K562 (cell line): ENCODE data around the gene SEC14L2. TPM values are rescaled to one million over a fixed set of nuclear protein-coding genes. Genes with fewer than 3 reads are reported as not detected.
A peak's percentile ranks its signal among the peaks of the same experiment; 100 is the strongest.

ENCODE experiments used
- ATAC-seq: fragments of 200-7000 bp; cut with Tn5 transposase; 3 replicates; pipeline ENCODE4 v1.9.1; 2020; ENCODE audit warnings: moderate library complexity
- BruUV-seq: library from RNA; stranded (reverse); fragments of 400-500 nt; replicated peaks from 2 replicates; lab custom pipeline; 2021; lab: Mats Ljungman, UMichigan
- CTCF ChIA-PET: fragments of 300-600 bp; formaldehyde crosslinking; extraction: SDS; loops from one replicate; lab custom pipeline; 2021; ENCODE audit warnings: low intra/inter-chr PET ratio; lab: Yijun Ruan, JAX
- POLR2A ChIA-PET: fragments of 300-600, 350-650 bp; sonication (Branson Sonifier 250); formaldehyde crosslinking; extraction: SDS; loops from one replicate; lab custom pipeline; 2021; ENCODE audit warnings: antibody characterized with exemption, inconsistent platforms; lab: Yijun Ruan, JAX
- DNase-seq, 4 experiments: peaks; one replicate each; pipeline versions ENCODE4 v3.0.0 to v3.0.0-alpha.2; 2011 to 2018; ENCODE audit warnings: low spot score in 3 of 4, mixed read lengths in 3 of 4; ENCODE audit errors: extremely low read depth in 1 of 4
- FAIRE-seq: peaks from 2 replicates; lab custom pipeline; 2011; peaks lifted over from hg19 to GRCh38; lab: Jason Lieb, UNC
- H2AFZ ChIP-seq: 2 replicates; pipeline ENCODE4 v1.6.0; 2011; ENCODE audit warnings: low read depth, low read length, control low read depth, inconsistent platforms
- H3K27ac ChIP-seq: fragments of 200-600 bp; 3 replicates; pipeline ENCODE4 v1.8.0; 2011; ENCODE audit warnings: low read depth, mild to moderate bottlenecking, control low read depth, inconsistent platforms, low read length, moderate library complexity, mixed read lengths; ENCODE audit errors: extremely low read depth
- H3K27me3 ChIP-seq, 2 experiments: fragments of 300-600 bp in 1 of 2; 2 replicates in 1 of 2; 3 replicates in 1 of 2; pipeline versions ENCODE4 v1.6.0 to v1.8.0; 2011; ENCODE audit warnings: inconsistent platforms in 2 of 2, low read length in 2 of 2, mild to moderate bottlenecking in 1 of 2, mixed read lengths in 1 of 2, moderate library complexity in 1 of 2; ENCODE audit not compliant: control insufficient read depth in 2 of 2, insufficient read depth in 2 of 2
- H3K36me3 ChIP-seq: fragments of 300-600 bp; 3 replicates; pipeline ENCODE4 v1.8.0; 2011; ENCODE audit warnings: mild to moderate bottlenecking, low read length, inconsistent platforms; ENCODE audit not compliant: control insufficient read depth, insufficient read depth
- H3K4me1 ChIP-seq, 2 experiments: fragments of 200-600 bp in 1 of 2; replicated peaks in 1 of 2; 2 replicates in 1 of 2; 3 replicates in 1 of 2; pipeline versions ENCODE4 v1.5.1 to v1.8.0; 2011; ENCODE audit warnings: inconsistent platforms in 2 of 2, low read length in 2 of 2, mild to moderate bottlenecking in 1 of 2, mixed read lengths in 1 of 2, moderate library complexity in 1 of 2; ENCODE audit not compliant: control insufficient read depth in 2 of 2, insufficient read depth in 2 of 2
- H3K4me2 ChIP-seq: 2 replicates; pipeline ENCODE4 v1.6.1; 2011; ENCODE audit warnings: low read length, control low read depth, inconsistent platforms, mixed read lengths; ENCODE audit not compliant: insufficient read depth
- H3K4me3 ChIP-seq: fragments of 200-600 bp; sonication (generic), shearing (Covaris generic); 2 replicates; pipeline ENCODE4 v1.5.1; 2016; ENCODE audit warnings: control low read depth, inconsistent platforms
- H3K79me2 ChIP-seq: fragments of 200-600 bp; 3 replicates; pipeline ENCODE4 v1.8.0; 2011; ENCODE audit warnings: low read length, inconsistent platforms; ENCODE audit not compliant: control insufficient read depth, insufficient read depth
- H3K9ac ChIP-seq, 2 experiments: 2 replicates each; pipeline versions ENCODE4 v1.6.0 to v1.6.1; 2011; ENCODE audit warnings: low read depth in 2 of 2, low read length in 2 of 2, control low read depth in 1 of 2, inconsistent platforms in 1 of 2, mild to moderate bottlenecking in 1 of 2, mixed read lengths in 1 of 2; ENCODE audit not compliant: insufficient read depth in 1 of 2
- H3K9me1 ChIP-seq: one replicate; pipeline ENCODE4 v1.6.0; 2011; ENCODE audit warnings: inconsistent platforms, mild to moderate bottlenecking, low read length, moderate library complexity; ENCODE audit not compliant: control insufficient read depth, insufficient read depth
- H3K9me3 ChIP-seq: replicated peaks from 2 replicates; pipeline ENCODE4 v1.5.1; 2011; ENCODE audit warnings: low read depth, low read length, inconsistent platforms; ENCODE audit not compliant: control insufficient read depth, insufficient read depth
- H4K20me1 ChIP-seq: replicated peaks from 2 replicates; pipeline ENCODE4 v1.6.1; 2011; ENCODE audit warnings: low read length, inconsistent platforms, mixed read lengths; ENCODE audit not compliant: control insufficient read depth, insufficient read depth
- BCOR ChIP-seq: fragments of 450-650 bp; IDR thresholded peaks from 2 replicates; pipeline ENCODE4 v1.6.1; 2016
- CBFA2T3 ChIP-seq: fragments of 450-650 bp; IDR thresholded peaks from 2 replicates; pipeline ENCODE4 v1.6.1; 2017
- CCAR2 ChIP-seq: fragments of 200-400 bp; formaldehyde crosslinking; IDR thresholded peaks from 2 replicates; pipeline ENCODE4 v1.6.1; 2017; ENCODE audit warnings: mild to moderate bottlenecking, low read depth, low read length
- CGGBP1 ChIP-seq: fragments of 250-450 bp; sonication (Bioruptor Pico); IDR thresholded peaks from 2 replicates; pipeline ENCODE4 v1.9.0; 2021; ENCODE audit warnings: mild to moderate bottlenecking
- CHAMP1 ChIP-seq: fragments of 450-650 bp; IDR thresholded peaks from 2 replicates; pipeline ENCODE4 v1.6.1; 2016; ENCODE audit warnings: mild to moderate bottlenecking
- EZH2 ChIP-seq: IDR thresholded peaks from 2 replicates; pipeline ENCODE4 v1.6.1; 2012; ENCODE audit warnings: low read depth, mild to moderate bottlenecking, inconsistent platforms, low read length, borderline replicate concordance
- FOXK2 ChIP-seq, 2 experiments: fragments of 450-650 bp; IDR thresholded peaks in 1 of 2; conservative IDR thresholded peaks in 1 of 2; 2 replicates each; pipeline ENCODE4 v1.6.1; 2016; ENCODE audit warnings: low read depth in 2 of 2, mild to moderate bottlenecking in 1 of 2
- GATAD2A ChIP-seq: fragments of 450-650 bp; IDR thresholded peaks from 2 replicates; pipeline ENCODE4 v1.6.1; 2017
- JUND ChIP-seq, 2 experiments: IDR thresholded peaks; 2 replicates in 1 of 2; 3 replicates in 1 of 2; pipeline ENCODE4 v1.6.1; 2011; ENCODE audit warnings: borderline replicate concordance in 2 of 2, low read depth in 2 of 2, low read length in 2 of 2, improper control_type of control experiment in 1 of 2, missing biosample characterization in 1 of 2, missing genetic modification characterization in 1 of 2, missing genetic modification reagents in 1 of 2
- KDM1A ChIP-seq, 2 experiments: fragments of 450-650 bp; IDR thresholded peaks; 2 replicates each; pipeline ENCODE4 v1.6.1; 2016; ENCODE audit warnings: mild to moderate bottlenecking in 2 of 2
- RBM25 ChIP-seq: fragments of 200-400 bp; formaldehyde crosslinking; IDR thresholded peaks from 2 replicates; pipeline ENCODE4 v1.6.1; 2018; ENCODE audit warnings: low read length, low read depth, moderate library complexity; ENCODE audit not compliant: severe bottlenecking
- SAFB2 ChIP-seq: fragments of 200-400 bp; formaldehyde crosslinking; IDR thresholded peaks from 2 replicates; pipeline ENCODE4 v1.6.1; 2018; ENCODE audit warnings: borderline replicate concordance, low read length, low read depth, moderate library complexity; ENCODE audit not compliant: severe bottlenecking
- WGBS: fragments of 100-300 bp; shearing (Covaris generic); methylation state at CpG from one replicate; pipeline ENCODE4 v1.1.6; 2016; ENCODE audit warnings: low coverage, mixed read lengths; ENCODE audit not compliant: insufficient coverage; ENCODE audit errors: missing lambda C conversion rate; 5-methylcytosine and 5-hydroxymethylcytosine counted together
- in situ Hi-C: fragments of 300-500 bp; cut with MboI; formaldehyde crosslinking; loops from 4 replicates; pipeline ENCODE4 v1.15.0; 2018; ENCODE audit warnings: inconsistent platforms, mixed read lengths
- intact Hi-C: fragments of 100-400 bp; cut with micrococcal nuclease; formaldehyde crosslinking; loops from 2 replicates; pipeline ENCODE4 v1.14.2; 2022
- polyA plus RNA-seq, 8 experiments: library from polyadenylated mRNA; depleted of rRNA in 4 of 8; stranded (reverse) in 5 of 8; unstranded in 3 of 8; fragments of >200 nt; fragmentation: Nextera tagmentation in 2 of 8; fragmentation: Illumina TruSeq in 1 of 8; extraction: Ambion mirVana in 2 of 8; extraction: Trizol in 1 of 8; gene quantifications; 2 replicates each; pipeline versions ENCODE4 v1.2.1 to v1.2.3, GENCODE V29; 2011 to 2014; ENCODE audit warnings: inconsistent platforms in 1 of 8, missing spikeins in 1 of 8
- total RNA-seq, 7 experiments: library from RNA; depleted of rRNA in 6 of 7; stranded (reverse); fragments of >200 nt in 6 of 7; fragmentation: Illumina TruSeq in 2 of 7; extraction: Trizol in 2 of 7; gene quantifications; 2 replicates each; pipeline versions ENCODE4 v1.2.1 to v1.2.3, GENCODE V29; 2011 to 2021; ENCODE audit warnings: low replicate concordance in 1 of 7

SEC14L2 gene
- total and polyA plus RNA-seq, 9 of the 15 experiments (the other 6 are each of a cell fraction or from before 2014, with no cell fraction given) = 0.03 to 0.17 (median 0.10) TPM

GRCh38 chr22:30397656-30398635 lies 1.1 kb downstream of the SEC14L2 start (continued):
- TF ChIP-seq SAFB2 = no peak
- TF ChIP-seq GATAD2A = no peak
- TF ChIP-seq FOXK2 (conservative IDR thresholded peaks at IDR 0.05 in 1 of 2, IDR thresholded peaks at IDR 0.05 in 1 of 2; ENCODE audit: low read depth in 2 of 2) = no peak
- no peak for TF ChIP-seq CGGBP1 (CRISPR knock-in tag)
- no peak for TF ChIP-seq CCAR2
- TF ChIP-seq, all 486 proteins: peak for 0

GRCh38 chr22:30398685-30399680 lies 2.2 kb downstream of the SEC14L2 start:
- POLR2A ChIA-PET = interaction anchor here (0.7 to 0.9 kb wide), 2 partner anchors 34 to 91 kb away, joined by 3 to 4 read pairs; no protein-coding TSS in a partner anchor
- no peak overlapping the region for H3K4me2 ChIP-seq
- intact Hi-C loops (no loop called here), in situ Hi-C loops (loop anchor here (10.0 to 25.0 kb wide), 2 partner anchors 287 to 356 kb away; no protein-coding TSS in a partner anchor)
- H3K9me3 ChIP-seq = no peaks in the 10 kb centered on the region
- H3K4me3 ChIP-seq = no peak overlapping the region
- no peak overlapping the region for H3K9ac ChIP-seq
- H3K9me1 ChIP-seq = no peaks in the 10 kb centered on the region
- peaks cover 9 to 31% of the 10 kb centered on the region in 2 experiments; a peak in 4 of 5 replicates for H3K4me1 ChIP-seq
- DNase-seq = no peak
- FAIRE-seq = no peak
- 0 out of 2 replicates have a peak, but pooled peaks cover 7% of the 10 kb centered on the region for H4K20me1 ChIP-seq
- CTCF ChIA-PET = no interaction called here
- H3K36me3 ChIP-seq = no peaks in the 10 kb centered on the region
- no peak for ATAC-seq
- H3K27ac ChIP-seq = no peak overlapping the region
- BruUV-seq = no TSS peak
- H3K79me2 ChIP-seq = no peaks in the 10 kb centered on the region
- TF ChIP-seq JUND (IDR thresholded peaks at IDR 0.05; ENCODE audit: borderline replicate concordance, low read depth, low read length) (no peak), JUND (tag; IDR thresholded peaks at IDR 0.05; ENCODE audit: borderline replicate concordance, low read depth, low read length) (no peak), EZH2 (no peak), CBFA2T3 (0 out of 2 replicates have a peak, but pooled peaks have one; percentile 14), CHAMP1 (no peak), BCOR (peak; percentile 70), RBM25 (peak; percentile 46), KDM1A (IDR thresholded peaks at IDR 0.05) (peak; percentile 13 to 34; a peak in 1 of 4 replicates)
- H3K27me3 ChIP-seq = no peaks in the 10 kb centered on the region
- H2AFZ ChIP-seq = no peak overlapping the region
- 59% methylated on average over 15 of the region's 25 CpGs for whole genome bisulfite sequencing
